Adrenal gland (tissue), 12 donors: ENCODE data around the gene LRP1-AS. TPM values are rescaled to one million over a fixed set of nuclear protein-coding genes. Genes with fewer than 3 reads are reported as not detected.

Source experiments
- DNase-seq, 7 donors: peaks; one replicate each; pipeline ENCODE4 v3.0.0-alpha.2; 2019 to 2020
- H3K27ac ChIP-seq, 5 donors: fragments of 200-600 bp; sonication (generic) in 4 of 5; 1 replicate in 3 of 5; 2 replicates in 2 of 5; pipeline versions ENCODE4 v1.5.1 to v1.8.0; 2016 to 2020; ENCODE audit warnings: mild to moderate bottlenecking in 1 of 5
- H3K27me3 ChIP-seq: fragments of 200-600 bp; 2 replicates; pipeline ENCODE4 v1.8.0; 2021
- H3K36me3 ChIP-seq, 2 donors: fragments of 200-600 bp; replicated peaks in 1 of 2; 1 replicate in 1 of 2; 2 replicates in 1 of 2; pipeline versions ENCODE4 v1.5.1 to v1.8.0; 2018 to 2022
- H3K4me1 ChIP-seq, 2 donors: fragments of 200-600 bp; replicated peaks in 1 of 2; 1 replicate in 1 of 2; 2 replicates in 1 of 2; pipeline versions ENCODE4 v1.5.1 to v1.8.0; 2018 to 2021
- H3K4me3 ChIP-seq, 4 donors: fragments of 200-600 bp; sonication (generic) in 3 of 4; one replicate each; pipeline ENCODE4 v1.5.1; 2016 to 2018
- H3K9me3 ChIP-seq, 3 donors: fragments of 200-600 bp; sonication (generic) in 1 of 3; replicated peaks in 1 of 3; 1 replicate in 2 of 3; 2 replicates in 1 of 3; pipeline versions ENCODE4 v1.5.1 to v1.8.0; 2016 to 2021
- CTCF ChIP-seq, 6 experiments: fragments of 450-650 bp in 4 of 6; fragments of 200-600 bp in 2 of 6; sonication (generic) in 1 of 6; IDR thresholded peaks; 1 replicate in 5 of 6; 2 replicates in 1 of 6; pipeline versions ENCODE4 v1.5.1 to v1.8.0; 2016 to 2021; ENCODE audit warnings: antibody characterized with exemption in 6 of 6, mild to moderate bottlenecking in 2 of 6, moderate library complexity in 1 of 6
- POLR2A ChIP-seq, 2 donors: fragments of 450-650 bp; IDR thresholded peaks; one replicate each; pipeline ENCODE4 v1.6.1; 2017; ENCODE audit warnings: antibody characterized with exemption in 2 of 2, mild to moderate bottlenecking in 2 of 2, moderate library complexity in 1 of 2
- WGBS, 4 donors: extraction: QIAGEN DNeasy Blood & Tissue Kit in 2 of 4; methylation state at CpG; one replicate each; pipeline versions ENCODE4 v1.1.5 to v1.1.7; 2013 to 2017; 5-methylcytosine and 5-hydroxymethylcytosine counted together
- intact Hi-C, 2 donors: fragments of 100-400 bp; cut with DNase I; formaldehyde crosslinking; loops; one replicate each; pipeline versions ENCODE4 v1.14.1 to v1.15.0; 2022 to 2023
- polyA plus RNA-seq, 3 donors: library from polyadenylated mRNA; stranded (reverse); fragments of 200-250 nt in 2 of 3; fragments of 350-450 nt in 1 of 3; fragmentation: Illumina TruSeq in 1 of 3; extraction: RNeasy Lipid Tissue Mini Kit (QIAGEN cat#74804) in 1 of 3; gene quantifications; one replicate each; pipeline ENCODE4 v1.2.3, GENCODE V29; 2013 to 2014
- total RNA-seq, 9 donors: library from RNA; depleted of rRNA in 4 of 9; stranded (reverse); fragments of >200 nt in 4 of 9; fragments of 120-200 nt in 1 of 9; fragmentation: NEBNext Ultra II Directional in 1 of 9; extraction: Animal tissue kit (Norgen Biotek cat#: 25700) in 1 of 9; gene quantifications; one replicate each; pipeline versions ENCODE4 v1.1.0 to v1.2.4, GENCODE V29; 2013 to 2023
- donor health status: healthy with polysubstance abuse.
- donor health status: Bipolar disorder and iron deficiency.
- donor health status: DM: yes; HTN: yes; CAD: no.
- donor health status: DM: no; HTN: no; CAD: no.
- donor health status: DM: no; HTN: no; CAD: no.
- donor health status: DM: yes; HTN: yes; CAD: no.

LRP1-AS gene
- total and polyA plus RNA-seq, 12 donors, result not detected

DNA sequence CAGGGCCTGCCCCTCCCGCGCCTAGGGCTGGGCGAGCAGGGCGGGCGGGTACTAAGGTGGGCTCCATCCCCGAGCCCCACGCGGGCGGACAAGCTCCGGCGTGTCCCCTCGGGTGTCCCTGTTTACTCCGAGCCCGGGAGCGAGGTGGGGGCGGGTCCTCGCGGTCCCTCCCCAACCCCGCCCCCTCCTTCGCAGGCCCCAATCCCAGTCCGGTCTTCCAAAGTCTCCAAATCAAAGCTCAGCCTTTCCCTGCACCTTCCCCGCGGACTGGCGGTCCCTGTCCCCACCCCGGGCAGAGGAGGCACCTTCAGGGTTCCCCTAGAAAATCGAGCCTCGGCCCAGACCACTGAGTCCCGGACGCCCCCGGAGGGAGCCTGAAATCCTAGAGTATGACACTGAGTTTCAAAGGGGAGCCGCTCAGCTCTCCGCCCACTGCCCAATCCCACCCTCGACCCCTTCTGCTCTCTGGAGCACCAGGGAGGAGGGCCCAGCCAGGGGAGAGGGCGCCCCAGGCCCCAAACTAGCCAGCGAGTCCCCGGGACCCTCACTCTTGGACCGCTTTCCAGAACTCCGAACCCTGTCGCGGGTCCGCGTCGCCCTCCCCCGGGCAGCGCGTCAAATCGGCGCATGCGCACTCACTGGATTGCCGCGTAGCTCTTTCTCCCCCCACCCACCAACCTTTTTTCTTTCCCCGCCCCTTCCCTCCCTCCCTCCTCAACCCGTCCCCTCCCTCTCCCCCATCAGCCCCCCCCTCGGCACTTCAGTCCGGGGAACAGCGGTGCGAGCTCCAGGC lies 19.5 kb downstream of the LRP1-AS start, which contains the start of gene LRP1:
Gene LRP1, plus strand, starts transcription at position 758 of the 793 bp plus-strand sequence. CDS start 482 bp downstream, outside the sequence.
- Histone ChIP-seq H3K9me3 (no peaks in the 10 kb centered on the region), H3K4me3 (peak within 1 kb of the TSS; percentile 32 to 84 (median 69)), H3K4me1 (peaks cover 4 to 40% of the 10 kb centered on the region in 2 donors), H3K36me3 (no peaks in the 10 kb centered on the region), H3K27me3 (no peaks in the 10 kb centered on the region), H3K27ac (peak within 1 kb of the TSS; percentile 77 to 97 (median 94))
- peak; percentile 82 to 88 (median 85) for DNase-seq
- WGBS, 4 donors, result 0 to 2% (median 1%) methylated on average over 22 to 57 of the region's 57 CpGs
- no peak for TF ChIP-seq CTCF (IDR thresholded peaks at IDR 0.05)
- peak in 1 of 2 donors; percentile 70 for TF ChIP-seq POLR2A (IDR thresholded peaks at IDR 0.05)
- intact Hi-C loops, result no loop called here

DNA sequence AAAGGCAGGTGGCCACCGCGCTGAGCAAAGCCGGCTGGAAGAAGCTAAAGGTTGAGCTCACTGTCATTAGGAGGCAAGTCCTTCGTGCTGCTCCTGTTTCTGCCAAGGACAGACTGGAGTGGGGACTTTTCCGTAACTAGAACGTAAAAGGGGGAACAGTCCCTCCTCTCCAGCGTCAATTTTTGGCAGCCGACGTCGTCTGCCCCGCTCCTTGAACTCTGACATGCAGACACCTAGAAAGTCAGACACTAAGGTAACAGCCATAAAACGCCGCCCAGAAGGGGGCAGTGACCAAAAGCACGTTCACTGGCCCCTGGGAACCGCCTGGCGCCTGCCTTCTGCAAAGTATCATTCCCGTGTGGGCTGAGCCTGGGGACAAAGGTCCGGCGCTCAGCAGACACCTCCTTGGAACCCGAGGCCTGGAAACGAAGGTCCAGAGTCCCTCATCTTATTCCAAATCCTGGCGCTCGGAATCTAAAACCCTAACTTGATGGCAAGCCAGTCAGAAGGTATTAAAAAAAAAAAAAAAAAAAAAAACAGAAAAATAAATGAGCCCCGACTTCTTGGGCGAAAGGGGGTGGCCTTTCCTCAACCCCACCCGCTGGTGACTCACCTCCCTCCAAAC lies 20.2 kb downstream of the LRP1-AS start:
- Histone ChIP-seq H3K4me1 (peaks cover 4 to 32% of the 10 kb centered on the region in 2 donors), H3K4me3 (peak overlapping the region in 2 of 4 donors; percentile 73 to 84), H3K27me3 (no peaks in the 10 kb centered on the region), H3K9me3 (no peaks in the 10 kb centered on the region), H3K27ac (peak overlapping the region; percentile 37 to 97 (median 94)), H3K36me3 (no peaks in the 10 kb centered on the region)
- WGBS, 4 donors, result 2 to 4% (median 3%) methylated on average over 24 to 26 of the region's 26 CpGs
- peak; percentile 78 to 91 (median 85) for DNase-seq
- intact Hi-C loops, result no loop called here
- peak in 4 of 6 experiments; percentile 28 to 41 (median 32) for TF ChIP-seq CTCF (IDR thresholded peaks at IDR 0.05)
- TF ChIP-seq POLR2A (IDR thresholded peaks at IDR 0.05), result peak in 1 of 2 donors; percentile 62

DNA sequence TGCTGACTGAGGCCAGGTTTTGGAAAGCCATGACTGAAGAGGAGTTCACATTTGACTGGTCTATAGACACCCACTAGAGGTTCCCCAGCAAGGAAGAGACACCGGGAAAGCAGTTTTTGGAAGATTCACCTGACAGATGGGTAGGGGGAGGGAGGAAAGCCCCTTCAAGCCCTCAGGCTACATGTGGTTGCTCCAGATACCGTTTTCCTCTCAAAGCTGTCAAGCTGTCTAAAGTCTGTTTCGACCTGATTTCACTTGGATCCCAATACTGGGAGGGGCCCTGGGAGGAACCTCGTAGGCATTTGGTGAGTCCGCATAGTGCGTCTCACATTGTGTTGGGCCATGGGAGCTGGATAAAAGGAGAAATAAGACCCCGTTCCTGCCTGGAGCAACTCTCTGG lies 20.9 kb downstream of the LRP1-AS start:
- WGBS, 4 donors, result 44 to 56% (median 51%) methylated on average over 7 of the region's 7 CpGs
- Histone ChIP-seq H3K36me3 (no peaks in the 10 kb centered on the region), H3K27ac (peak overlapping the region; percentile 37 to 97 (median 94)), H3K27me3 (no peaks in the 10 kb centered on the region), H3K4me3 (no peak overlapping the region), H3K4me1 (peaks cover 4 to 26% of the 10 kb centered on the region in 2 donors), H3K9me3 (no peaks in the 10 kb centered on the region)
- no peak for DNase-seq
- TF ChIP-seq CTCF (IDR thresholded peaks at IDR 0.05), result no peak
- TF ChIP-seq POLR2A (IDR thresholded peaks at IDR 0.05), result no peak
- intact Hi-C loops, result no loop called here

- H3K27me3 ChIP-seq, result no peaks in the 10 kb centered on the region
- TF ChIP-seq CTCF (IDR thresholded peaks at IDR 0.05) (no peak), POLR2A (IDR thresholded peaks at IDR 0.05) (no peak)
- H3K9me3 ChIP-seq, result no peaks in the 10 kb centered on the region
- H3K4me1 ChIP-seq, result peaks cover 4 to 21% of the 10 kb centered on the region in 2 donors
- no peak for DNase-seq
- no peaks in the 10 kb centered on the region for H3K36me3 ChIP-seq
- intact Hi-C loops, result no loop called here
- 89 to 95% (median 92%) methylated on average over 11 of the region's 11 CpGs for WGBS, 4 donors
- no peak overlapping the region for H3K27ac ChIP-seq
- no peak overlapping the region for H3K4me3 ChIP-seq
These were observed 21.4 kb downstream of the LRP1-AS start for GRCh38 chr12:57126061-57126460.
